Osteocyte (in vitro differentiated cells): ENCODE measurements around the gene STAC3. TPM values are rescaled to one million over a fixed set of nuclear protein-coding genes. Genes with fewer than 3 reads are reported as not detected.
A peak's percentile ranks its signal among the peaks of the same experiment; 100 is the strongest.

ENCODE experiments used
- DNase-seq: peaks from one replicate; pipeline ENCODE4 v3.0.0; 2021; ENCODE audit warnings: mixed read lengths; ENCODE audit not compliant: unreplicated experiment; ENCODE audit errors: extremely low spot score
- H3K27ac Mint-ChIP-seq: one replicate; pipeline ENCODE4 v1.8.0; 2021; ENCODE audit warnings: mild to moderate bottlenecking, mixed read lengths; ENCODE audit not compliant: unreplicated experiment
- H3K27me3 Mint-ChIP-seq: one replicate; pipeline ENCODE4 v1.8.0; 2021; ENCODE audit warnings: mixed read lengths; ENCODE audit not compliant: unreplicated experiment
- H3K36me3 Mint-ChIP-seq: one replicate; pipeline ENCODE4 v1.8.0; 2021; ENCODE audit warnings: mixed read lengths; ENCODE audit not compliant: unreplicated experiment
- H3K4me1 Mint-ChIP-seq: one replicate; pipeline ENCODE4 v1.8.0; 2021; ENCODE audit warnings: mixed read lengths; ENCODE audit not compliant: unreplicated experiment
- H3K4me3 Mint-ChIP-seq: one replicate; pipeline ENCODE4 v1.8.0; 2021; ENCODE audit warnings: mild to moderate bottlenecking, moderate library complexity, mixed read lengths; ENCODE audit not compliant: unreplicated experiment
- H3K9me3 Mint-ChIP-seq: one replicate; pipeline ENCODE4 v1.8.0; 2021; ENCODE audit warnings: mixed read lengths; ENCODE audit not compliant: unreplicated experiment
- total RNA-seq: library from RNA; stranded (reverse); gene quantifications from 2 replicates; pipeline ENCODE4 v1.2.1, GENCODE V29; 2021
- TF ChIP-seq, protein P1 (sequence below): fragments of 200-600 bp; sonication (generic); IDR thresholded peaks from 2 replicates; pipeline ENCODE4 v1.5.0; 2021; ENCODE audit warnings: antibody characterized with exemption, mild to moderate bottlenecking, moderate library complexity

STAC3 gene
- total RNA-seq, 1 donor from 2014 or later: 2.4 TPM

DNA sequence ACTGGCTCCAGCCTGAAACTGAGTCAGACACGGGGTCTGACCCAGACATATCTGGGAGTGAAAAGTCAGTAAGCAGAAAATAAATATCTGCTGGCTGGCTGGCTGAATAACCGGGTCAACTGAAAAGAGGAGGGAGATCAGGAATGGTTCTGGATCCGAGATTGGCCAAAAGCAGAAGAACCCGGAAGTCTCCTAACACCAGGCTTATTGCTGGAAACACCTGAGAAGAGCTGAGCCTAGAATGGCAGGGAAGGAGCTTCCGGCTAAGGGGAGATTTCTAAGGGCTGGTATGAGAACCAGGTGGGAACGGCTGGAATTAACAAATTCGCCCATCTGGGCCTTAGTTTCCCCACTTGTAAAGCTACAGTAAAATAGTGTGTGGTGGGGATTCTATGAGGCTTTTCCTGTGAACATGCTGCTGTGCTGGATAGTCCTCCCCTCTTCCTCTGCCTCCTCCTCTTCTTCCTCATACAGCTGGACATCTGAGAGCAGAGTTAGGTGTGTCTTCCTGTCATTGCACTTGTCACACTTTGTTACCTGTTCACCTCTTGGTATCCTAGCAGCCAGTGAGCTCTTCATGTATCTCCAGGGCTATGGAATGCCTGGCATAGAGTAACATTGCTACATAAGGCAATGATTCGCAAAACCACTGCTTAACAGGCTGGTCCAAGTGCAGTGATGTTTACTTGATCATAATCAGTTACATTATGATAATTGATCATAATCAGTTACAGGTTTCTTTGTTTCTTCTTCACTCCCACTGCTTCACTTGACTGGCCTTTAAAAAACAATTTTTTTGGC lies 23.5 kb downstream of the STAC3 start:
- Mint-ChIP-seq H3K4me1 (peaks cover 43% of the 10 kb centered on the region), H3K36me3 (peaks cover 5% of the 10 kb centered on the region), H3K27ac (peak overlapping the region; percentile 50), H3K9me3 (no peaks in the 10 kb centered on the region), H3K27me3 (no peaks in the 10 kb centered on the region), H3K4me3 (peak overlapping the region; percentile 51)
- DNase-seq: no peak
- TF ChIP-seq, protein P1, sequence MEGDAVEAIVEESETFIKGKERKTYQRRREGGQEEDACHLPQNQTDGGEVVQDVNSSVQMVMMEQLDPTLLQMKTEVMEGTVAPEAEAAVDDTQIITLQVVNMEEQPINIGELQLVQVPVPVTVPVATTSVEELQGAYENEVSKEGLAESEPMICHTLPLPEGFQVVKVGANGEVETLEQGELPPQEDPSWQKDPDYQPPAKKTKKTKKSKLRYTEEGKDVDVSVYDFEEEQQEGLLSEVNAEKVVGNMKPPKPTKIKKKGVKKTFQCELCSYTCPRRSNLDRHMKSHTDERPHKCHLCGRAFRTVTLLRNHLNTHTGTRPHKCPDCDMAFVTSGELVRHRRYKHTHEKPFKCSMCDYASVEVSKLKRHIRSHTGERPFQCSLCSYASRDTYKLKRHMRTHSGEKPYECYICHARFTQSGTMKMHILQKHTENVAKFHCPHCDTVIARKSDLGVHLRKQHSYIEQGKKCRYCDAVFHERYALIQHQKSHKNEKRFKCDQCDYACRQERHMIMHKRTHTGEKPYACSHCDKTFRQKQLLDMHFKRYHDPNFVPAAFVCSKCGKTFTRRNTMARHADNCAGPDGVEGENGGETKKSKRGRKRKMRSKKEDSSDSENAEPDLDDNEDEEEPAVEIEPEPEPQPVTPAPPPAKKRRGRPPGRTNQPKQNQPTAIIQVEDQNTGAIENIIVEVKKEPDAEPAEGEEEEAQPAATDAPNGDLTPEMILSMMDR: no peak

DNA sequence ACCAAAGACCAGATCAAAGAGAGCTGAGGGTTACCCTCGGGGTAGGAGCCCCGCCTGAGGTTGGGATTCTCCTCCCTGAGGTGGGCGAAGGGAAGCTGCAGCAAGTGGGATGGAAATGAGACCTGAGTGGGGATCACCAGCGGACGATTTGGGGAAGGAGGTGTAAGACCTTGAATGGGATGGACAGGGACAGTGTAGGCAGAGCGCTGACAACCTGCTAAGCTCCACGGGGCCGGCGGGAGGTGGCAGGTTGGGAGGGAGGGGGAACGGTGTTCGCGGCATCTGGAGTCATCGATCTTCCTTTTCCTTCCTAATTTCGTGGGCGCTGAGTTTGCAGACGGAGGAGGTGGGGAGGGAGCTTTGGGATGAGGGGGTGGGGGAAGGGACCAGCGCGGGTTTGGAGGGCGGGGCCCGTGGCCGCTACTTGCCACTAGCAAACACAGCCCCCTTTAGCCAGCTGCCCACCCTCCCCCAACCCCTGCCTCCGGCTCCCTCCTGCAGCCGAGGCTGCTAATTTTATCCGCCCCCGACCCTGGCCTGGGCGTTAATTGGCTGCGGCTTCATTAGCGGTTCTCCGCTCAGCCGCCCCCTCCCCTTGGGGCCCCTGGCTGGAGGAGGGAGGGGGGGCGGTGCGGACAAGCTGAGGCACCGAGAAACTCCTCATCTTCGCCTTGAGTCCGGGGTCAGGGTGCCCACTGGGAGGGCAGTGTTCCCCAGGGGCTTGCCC lies 24.2 kb downstream of the STAC3 start:
- peaks cover 36% of the 10 kb centered on the region for H3K4me1 Mint-ChIP-seq
- peak overlapping the region; percentile 63 for H3K4me3 Mint-ChIP-seq
- TF ChIP-seq, protein P1: no peak
- H3K27me3 Mint-ChIP-seq: peaks cover under 1% of the 10 kb centered on the region
- DNase-seq: no peak
- peak overlapping the region; percentile 50 for H3K27ac Mint-ChIP-seq
- peaks cover 5% of the 10 kb centered on the region for H3K36me3 Mint-ChIP-seq
- no peaks in the 10 kb centered on the region for H3K9me3 Mint-ChIP-seq

DNA sequence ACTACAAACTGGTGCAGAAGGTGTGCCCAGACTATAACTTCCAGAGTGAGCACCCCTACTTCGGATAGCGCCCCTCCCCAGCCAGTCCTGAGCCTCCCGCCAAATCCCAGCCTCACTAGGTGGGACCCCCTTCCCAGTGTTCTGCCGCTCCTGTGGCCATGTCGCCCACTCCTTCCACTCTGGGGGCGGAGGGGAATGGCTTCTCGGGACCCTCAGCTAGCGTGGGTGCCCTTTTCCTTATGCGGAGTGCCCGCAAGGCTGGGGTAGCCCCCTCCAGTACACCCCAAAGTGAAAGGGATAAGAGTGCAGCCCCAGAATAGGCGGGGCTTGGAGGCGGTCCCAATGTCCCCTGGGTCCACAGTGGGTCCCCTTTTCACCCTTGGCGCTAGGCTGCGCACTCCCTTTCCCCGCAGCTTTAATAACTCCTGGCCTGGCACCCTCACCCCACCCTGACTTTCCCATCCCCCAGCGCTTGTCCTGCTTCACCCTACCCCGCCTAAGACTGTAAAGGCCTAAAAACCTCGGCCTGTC lies 25.2 kb downstream of the STAC3 start:
- Mint-ChIP-seq H3K27ac (no peak overlapping the region), H3K36me3 (peaks cover 5% of the 10 kb centered on the region), H3K27me3 (peaks cover 6% of the 10 kb centered on the region), H3K9me3 (no peaks in the 10 kb centered on the region), H3K4me1 (peaks cover 30% of the 10 kb centered on the region), H3K4me3 (no peak overlapping the region)
- DNase-seq: no peak
- TF ChIP-seq, protein P1: no peak

DNA sequence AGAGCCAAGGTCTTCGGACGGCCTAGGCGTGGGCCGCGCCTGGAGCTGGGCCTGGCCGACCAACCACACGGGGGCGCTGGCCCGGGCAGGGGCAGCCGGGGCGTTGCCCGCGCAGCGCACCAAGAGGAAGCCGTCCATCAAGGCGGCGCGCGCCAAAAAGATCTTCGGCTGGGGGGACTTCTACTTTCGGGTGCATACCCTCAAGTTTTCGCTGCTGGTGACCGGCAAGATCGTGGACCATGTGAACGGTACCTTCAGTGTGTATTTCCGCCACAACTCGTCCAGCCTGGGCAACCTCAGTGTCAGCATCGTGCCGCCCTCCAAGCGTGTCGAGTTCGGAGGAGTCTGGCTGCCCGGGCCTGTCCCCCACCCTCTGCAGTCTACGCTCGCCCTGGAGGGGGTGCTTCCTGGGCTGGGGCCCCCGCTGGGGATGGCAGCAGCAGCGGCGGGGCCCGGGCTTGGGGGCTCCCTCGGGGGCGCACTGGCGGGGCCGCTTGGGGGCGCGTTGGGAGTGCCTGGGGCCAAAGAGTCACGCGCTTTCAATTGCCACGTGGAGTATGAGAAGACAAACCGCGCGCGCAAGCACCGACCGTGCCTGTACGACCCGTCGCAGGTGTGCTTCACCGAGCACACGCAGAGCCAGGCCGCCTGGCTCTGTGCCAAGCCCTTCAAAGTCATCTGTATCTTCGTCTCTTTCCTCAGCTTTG lies 25.9 kb downstream of the STAC3 start:
- DNase-seq: no peak
- Mint-ChIP-seq H3K9me3 (no peaks in the 10 kb centered on the region), H3K27me3 (peaks cover 10% of the 10 kb centered on the region), H3K4me1 (peaks cover 28% of the 10 kb centered on the region), H3K4me3 (no peak overlapping the region), H3K36me3 (peaks cover 3% of the 10 kb centered on the region), H3K27ac (no peak overlapping the region)
- TF ChIP-seq, protein P1: peak; percentile 41
